Measurements from ENCODE around the gene SLAMF9. TPM values are rescaled to one million over a fixed set of nuclear protein-coding genes. Genes with fewer than 3 reads are reported as not detected.

SLAMF9 gene
- total and polyA plus RNA-seq, 11 donors = 0.24 to 0.88 TPM; not detected in 9

GRCh38 chr1:159960721-159961381, 6.8 kb upstream of the SLAMF9 start:
- DNase-seq = peak in 2 of 5 donors; percentile 57 to 69
- no peaks in the 10 kb centered on the region for H3K4me1 ChIP-seq
- peak overlapping the region in 1 of 12 donors; percentile 34 for H3K27ac ChIP-seq
- H3K36me3 ChIP-seq = no peaks in the 10 kb centered on the region
- H3K9me3 ChIP-seq = no peaks in the 10 kb centered on the region
- peak overlapping the region in 4 of 12 donors; percentile 2 to 39 (median 29) for H3K4me3 ChIP-seq
- intact Hi-C loops (cut with DNase I) = no loop called here
- TF ChIP-seq POLR2A (IDR thresholded peaks at IDR 0.05) = no peak
- TF ChIP-seq, protein P1, sequence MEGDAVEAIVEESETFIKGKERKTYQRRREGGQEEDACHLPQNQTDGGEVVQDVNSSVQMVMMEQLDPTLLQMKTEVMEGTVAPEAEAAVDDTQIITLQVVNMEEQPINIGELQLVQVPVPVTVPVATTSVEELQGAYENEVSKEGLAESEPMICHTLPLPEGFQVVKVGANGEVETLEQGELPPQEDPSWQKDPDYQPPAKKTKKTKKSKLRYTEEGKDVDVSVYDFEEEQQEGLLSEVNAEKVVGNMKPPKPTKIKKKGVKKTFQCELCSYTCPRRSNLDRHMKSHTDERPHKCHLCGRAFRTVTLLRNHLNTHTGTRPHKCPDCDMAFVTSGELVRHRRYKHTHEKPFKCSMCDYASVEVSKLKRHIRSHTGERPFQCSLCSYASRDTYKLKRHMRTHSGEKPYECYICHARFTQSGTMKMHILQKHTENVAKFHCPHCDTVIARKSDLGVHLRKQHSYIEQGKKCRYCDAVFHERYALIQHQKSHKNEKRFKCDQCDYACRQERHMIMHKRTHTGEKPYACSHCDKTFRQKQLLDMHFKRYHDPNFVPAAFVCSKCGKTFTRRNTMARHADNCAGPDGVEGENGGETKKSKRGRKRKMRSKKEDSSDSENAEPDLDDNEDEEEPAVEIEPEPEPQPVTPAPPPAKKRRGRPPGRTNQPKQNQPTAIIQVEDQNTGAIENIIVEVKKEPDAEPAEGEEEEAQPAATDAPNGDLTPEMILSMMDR (IDR thresholded peaks at IDR 0.05) = no peak
- peaks cover 0 to 9% (median 0%) of the 10 kb centered on the region in 9 donors for H3K27me3 ChIP-seq
- 39 to 52% (median 47%) methylated on average over 5 of the region's 5 CpGs for WGBS, 4 donors
- peak; percentile 53 to 94 (median 86) for ATAC-seq

DNA sequence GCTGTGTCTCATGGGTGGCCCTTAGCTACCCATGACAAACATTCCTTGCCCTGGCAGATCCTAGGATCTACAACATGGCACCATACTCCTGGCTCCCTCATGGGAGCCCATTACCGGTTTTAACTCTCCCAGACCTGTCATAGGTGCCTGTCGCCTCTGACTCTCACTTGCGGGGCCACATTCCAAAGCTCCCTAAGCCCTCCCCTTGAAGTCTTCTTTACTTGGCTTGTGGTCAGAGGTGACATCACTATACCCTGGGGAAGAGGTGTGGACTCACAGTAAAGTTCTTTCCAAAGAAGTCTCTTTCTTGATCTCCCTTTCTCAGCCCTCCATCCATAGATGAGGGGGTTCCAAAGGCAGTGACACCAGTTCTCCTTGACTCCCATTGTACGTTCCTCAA, 5.4 kb upstream of the SLAMF9 start:
- H3K4me1 ChIP-seq = no peaks in the 10 kb centered on the region
- intact Hi-C loops (cut with DNase I) = no loop called here
- H3K36me3 ChIP-seq = no peaks in the 10 kb centered on the region
- DNase-seq = no peak
- no peak overlapping the region for H3K27ac ChIP-seq
- peaks cover 0 to 6% (median 0%) of the 10 kb centered on the region in 9 donors for H3K27me3 ChIP-seq
- H3K9me3 ChIP-seq = no peaks in the 10 kb centered on the region
- TF ChIP-seq, protein P1 (IDR thresholded peaks at IDR 0.05) = no peak
- no peak for TF ChIP-seq POLR2A (IDR thresholded peaks at IDR 0.05)
- 58 to 68% (median 61%) methylated on average over 4 of the region's 4 CpGs for WGBS, 4 donors
- ATAC-seq = no peak
- H3K4me3 ChIP-seq = no peak overlapping the region

DNA sequence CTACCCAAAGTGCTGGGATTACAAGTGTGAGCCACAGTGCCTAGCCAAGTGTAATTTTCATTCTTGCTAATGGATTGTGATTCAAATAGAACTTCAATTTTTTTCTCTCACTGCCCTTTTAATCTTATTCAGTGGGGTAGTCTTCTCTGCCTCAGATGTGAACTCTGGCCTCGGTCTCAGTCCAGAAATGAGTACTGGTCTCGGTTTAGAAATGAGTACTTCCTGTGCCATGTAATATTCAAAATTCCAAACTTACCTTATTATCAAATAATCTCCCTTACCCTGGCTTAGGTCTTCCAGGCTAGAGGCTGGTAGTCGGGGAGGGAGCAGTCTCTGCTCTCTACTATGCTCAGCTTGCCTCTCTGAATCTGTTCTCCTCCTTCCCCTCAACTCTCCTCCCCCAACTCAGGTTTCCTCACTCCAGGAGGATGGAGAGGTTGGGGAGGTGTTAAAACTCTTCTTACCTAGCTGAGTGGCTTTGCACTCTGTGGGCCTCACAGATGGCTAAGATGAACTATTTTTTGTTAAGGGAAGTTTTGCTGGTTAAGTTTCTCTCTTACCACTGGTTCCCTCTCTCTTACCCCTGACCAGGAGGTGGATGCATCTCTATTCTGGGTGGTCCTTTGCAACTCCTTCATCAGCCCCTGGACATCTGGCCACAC, 4.8 kb upstream of the SLAMF9 start:
- no peak overlapping the region for H3K27ac ChIP-seq
- DNase-seq = no peak
- no peak overlapping the region for H3K4me3 ChIP-seq
- intact Hi-C loops (cut with DNase I) = no loop called here
- H3K4me1 ChIP-seq = peaks cover 0 to 2% (median 0%) of the 10 kb centered on the region in 12 donors
- no peak for TF ChIP-seq POLR2A (IDR thresholded peaks at IDR 0.05)
- H3K9me3 ChIP-seq = no peaks in the 10 kb centered on the region
- peaks cover 0 to 6% (median 0%) of the 10 kb centered on the region in 9 donors for H3K27me3 ChIP-seq
- no peaks in the 10 kb centered on the region for H3K36me3 ChIP-seq
- WGBS, 4 donors = 65 to 82% (median 72%) methylated on average over 3 of the region's 3 CpGs
- no peak for ATAC-seq

DNA sequence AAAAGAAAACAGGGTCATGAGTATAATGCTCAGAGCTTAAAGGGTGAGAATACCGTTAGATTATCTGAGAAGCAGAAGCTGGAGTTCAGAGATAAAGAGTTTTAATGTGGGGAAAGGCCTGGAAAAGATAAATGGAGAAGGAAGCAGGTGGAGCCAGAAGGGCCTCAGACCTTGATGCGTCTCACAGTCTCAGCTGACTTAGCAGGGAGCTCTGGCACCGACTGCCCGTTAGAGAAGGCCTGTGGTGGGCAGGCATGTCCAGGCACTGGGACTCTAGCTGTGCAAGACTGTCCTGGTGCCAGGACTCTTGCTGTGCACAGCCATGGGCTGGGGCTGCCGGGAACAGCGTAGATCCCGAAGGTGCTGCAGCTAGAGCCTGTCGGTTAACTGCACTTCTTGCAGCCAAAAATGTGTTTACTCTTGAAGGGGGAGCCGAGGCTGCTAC, 3.8 kb upstream of the SLAMF9 start:
- WGBS, 4 donors = 36 to 53% (median 50%) methylated on average over 9 of the region's 9 CpGs
- no peak for TF ChIP-seq POLR2A (IDR thresholded peaks at IDR 0.05)
- TF ChIP-seq, protein P1 (IDR thresholded peaks at IDR 0.05) = no peak
- Histone ChIP-seq H3K36me3 (no peaks in the 10 kb centered on the region), H3K27ac (no peak overlapping the region), H3K27me3 (peaks cover 0 to 7% (median 0%) of the 10 kb centered on the region in 9 donors), H3K4me3 (no peak overlapping the region), H3K9me3 (no peaks in the 10 kb centered on the region), H3K4me1 (peaks cover 0 to 6% (median 0%) of the 10 kb centered on the region in 12 donors)
- intact Hi-C loops (cut with DNase I) = no loop called here
- no peak for DNase-seq
- no peak for ATAC-seq
